HepG2 (cell line): ENCODE measurements around the gene CUEDC2. TPM values are rescaled to one million over a fixed set of nuclear protein-coding genes. Genes with fewer than 3 reads are reported as not detected.
A peak's percentile ranks its signal among the peaks of the same experiment; 100 is the strongest.

Source experiments
- BRCA1 ChIP-seq: sonication (generic); formaldehyde crosslinking; IDR thresholded peaks from 2 replicates; pipeline ENCODE4 v1.4.0; 2020; ENCODE audit warnings: missing genetic modification reagents
- FOSL1 ChIP-seq: sonication (generic); formaldehyde crosslinking; IDR thresholded peaks from 2 replicates; pipeline ENCODE4 v1.9.0; 2021; ENCODE audit warnings: missing genetic modification reagents, borderline replicate concordance
- FOXK2 ChIP-seq: fragments of 450-650 bp; IDR thresholded peaks from 2 replicates; pipeline ENCODE4 v1.6.1; 2016
- MEIS2 ChIP-seq: sonication (generic); formaldehyde crosslinking; IDR thresholded peaks from 2 replicates; pipeline ENCODE4 v1.9.0; 2021; ENCODE audit warnings: mild to moderate bottlenecking, missing genetic modification reagents
- PRPF4 ChIP-seq: fragments of 200-400 bp; formaldehyde crosslinking; IDR thresholded peaks from 2 replicates; pipeline ENCODE4 v1.6.1; 2016; ENCODE audit warnings: low read length, low read depth; ENCODE audit not compliant: poor library complexity, severe bottlenecking
- TCF7L2 ChIP-seq: IDR thresholded peaks from 2 replicates; pipeline ENCODE4 v1.6.1; 2011; ENCODE audit warnings: mild to moderate bottlenecking, low read depth, low read length, moderate library complexity
- THYN1 ChIP-seq: sonication (generic); formaldehyde crosslinking; IDR thresholded peaks from 2 replicates; pipeline ENCODE4 v1.8.1; 2023; ENCODE audit warnings: low read depth, mild to moderate bottlenecking, moderate library complexity, missing genetic modification reagents, borderline replicate concordance
- TMF1 ChIP-seq: sonication (generic); formaldehyde crosslinking; IDR thresholded peaks from 2 replicates; pipeline ENCODE4 v1.8.1; 2022; ENCODE audit warnings: low read depth, missing genetic modification reagents
- ZNF761 ChIP-seq: sonication (generic); formaldehyde crosslinking; conservative IDR thresholded peaks from 2 replicates; pipeline ENCODE4 v1.4.0; 2020; ENCODE audit warnings: mild to moderate bottlenecking, missing genetic modification reagents
- polyA plus RNA-seq, 8 experiments: library from polyadenylated mRNA; depleted of rRNA in 3 of 8; stranded (reverse) in 7 of 8; unstranded in 1 of 8; fragments of >200 nt; fragmentation: Illumina TruSeq in 4 of 8; extraction: Trizol in 4 of 8; gene quantifications; 2 replicates each; pipeline versions ENCODE4 v1.2.1 to v1.2.3, GENCODE V29; 2011 to 2016; ENCODE audit warnings: low read depth in 4 of 8, missing spikeins in 1 of 8, mixed read lengths in 1 of 8; ENCODE audit not compliant: insufficient read depth in 1 of 8
- total RNA-seq, 5 experiments: library from RNA; depleted of rRNA; stranded (reverse); fragments of >200 nt; fragmentation: Illumina TruSeq; extraction: Trizol; gene quantifications; 2 replicates each; pipeline ENCODE4 v1.2.3, GENCODE V29; 2016; ENCODE audit warnings: low read depth in 1 of 5
- TF ChIP-seq, protein P1 (sequence below): sonication (generic); formaldehyde crosslinking; IDR thresholded peaks from 2 replicates; pipeline ENCODE4 v1.4.0; 2020; ENCODE audit warnings: missing genetic modification reagents
- TF ChIP-seq, protein P2 (sequence below): sonication (generic); formaldehyde crosslinking; IDR thresholded peaks from 2 replicates; pipeline ENCODE4 v1.4.0; 2020; ENCODE audit warnings: low read depth, missing genetic modification reagents
- TF ChIP-seq, protein P3 (sequence below): sonication (generic); formaldehyde crosslinking; conservative IDR thresholded peaks from 2 replicates; pipeline ENCODE4 v1.4.0; 2020; ENCODE audit warnings: missing genetic modification reagents
- TF ChIP-seq, protein P4 (sequence below): sonication (generic); formaldehyde crosslinking; IDR thresholded peaks from 2 replicates; pipeline ENCODE4 v1.4.0; 2020; ENCODE audit warnings: mild to moderate bottlenecking, missing genetic modification reagents
- TF ChIP-seq, protein P5 (sequence below): sonication (generic); formaldehyde crosslinking; IDR thresholded peaks from 2 replicates; pipeline ENCODE4 v1.5.0; 2020; ENCODE audit warnings: mild to moderate bottlenecking, missing genetic modification reagents

Gene CUEDC2
- total and polyA plus RNA-seq, 2 of the 13 experiments (the other 11 are each of a cell fraction or from before 2014, with no cell fraction given): 13.1 to 18.4 TPM

DNA sequence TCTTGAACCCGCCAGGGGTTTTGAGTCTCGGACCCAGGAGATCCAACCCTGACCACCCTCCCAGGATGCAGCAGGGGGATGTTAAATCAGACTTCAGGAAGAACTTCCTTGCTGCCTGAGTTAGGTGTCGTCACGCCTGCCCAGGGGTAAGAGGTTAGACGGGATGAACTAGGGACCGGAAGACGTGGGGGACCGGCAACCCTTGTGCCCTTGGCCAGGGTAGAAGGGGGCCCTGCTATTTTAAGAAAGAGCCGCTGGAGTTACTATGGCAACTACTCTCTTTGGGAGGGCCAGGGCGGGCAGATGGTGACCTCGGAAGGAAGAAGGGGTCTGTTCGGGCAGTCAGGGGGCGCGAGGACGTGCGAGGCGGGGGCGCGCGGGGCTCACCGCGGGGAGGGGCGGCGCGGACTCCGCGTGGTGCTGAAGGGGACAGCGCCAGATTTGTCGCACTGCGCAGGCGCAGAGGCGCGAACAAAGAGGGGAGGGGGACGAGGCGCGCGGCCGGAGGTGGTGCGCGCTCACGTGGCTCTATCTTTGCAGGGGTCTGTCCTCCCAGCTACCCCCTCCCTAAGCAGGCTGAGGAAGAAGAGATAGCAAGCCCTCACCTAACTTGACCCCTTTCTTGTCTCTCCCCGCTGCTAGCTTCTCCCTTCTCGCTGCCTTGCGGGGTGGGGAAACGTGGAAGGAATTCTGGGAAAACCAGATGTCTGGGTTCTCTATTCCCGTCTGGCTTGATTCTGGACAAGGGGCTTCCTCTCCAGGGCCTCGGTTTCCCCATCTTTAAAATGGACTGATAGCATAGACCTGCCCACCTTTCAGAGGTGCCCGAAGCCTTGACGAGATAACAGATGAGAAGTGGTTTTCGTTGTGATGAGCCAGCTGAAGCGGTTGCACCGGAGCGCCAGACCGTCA lies 12.8 kb downstream of the CUEDC2 start (continued):
- TF ChIP-seq THYN1 (CRISPR knock-in tag): 0 out of 2 replicates have a peak, but pooled peaks have one; percentile 62
- TF ChIP-seq, protein P1, sequence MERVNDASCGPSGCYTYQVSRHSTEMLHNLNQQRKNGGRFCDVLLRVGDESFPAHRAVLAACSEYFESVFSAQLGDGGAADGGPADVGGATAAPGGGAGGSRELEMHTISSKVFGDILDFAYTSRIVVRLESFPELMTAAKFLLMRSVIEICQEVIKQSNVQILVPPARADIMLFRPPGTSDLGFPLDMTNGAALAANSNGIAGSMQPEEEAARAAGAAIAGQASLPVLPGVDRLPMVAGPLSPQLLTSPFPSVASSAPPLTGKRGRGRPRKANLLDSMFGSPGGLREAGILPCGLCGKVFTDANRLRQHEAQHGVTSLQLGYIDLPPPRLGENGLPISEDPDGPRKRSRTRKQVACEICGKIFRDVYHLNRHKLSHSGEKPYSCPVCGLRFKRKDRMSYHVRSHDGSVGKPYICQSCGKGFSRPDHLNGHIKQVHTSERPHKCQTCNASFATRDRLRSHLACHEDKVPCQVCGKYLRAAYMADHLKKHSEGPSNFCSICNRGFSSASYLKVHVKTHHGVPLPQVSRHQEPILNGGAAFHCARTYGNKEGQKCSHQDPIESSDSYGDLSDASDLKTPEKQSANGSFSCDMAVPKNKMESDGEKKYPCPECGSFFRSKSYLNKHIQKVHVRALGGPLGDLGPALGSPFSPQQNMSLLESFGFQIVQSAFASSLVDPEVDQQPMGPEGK (CRISPR knock-in tag): peak; percentile 63; the same call in 1 of the 2 replicates
- no peak for TF ChIP-seq PRPF4
- TF ChIP-seq, protein P2, sequence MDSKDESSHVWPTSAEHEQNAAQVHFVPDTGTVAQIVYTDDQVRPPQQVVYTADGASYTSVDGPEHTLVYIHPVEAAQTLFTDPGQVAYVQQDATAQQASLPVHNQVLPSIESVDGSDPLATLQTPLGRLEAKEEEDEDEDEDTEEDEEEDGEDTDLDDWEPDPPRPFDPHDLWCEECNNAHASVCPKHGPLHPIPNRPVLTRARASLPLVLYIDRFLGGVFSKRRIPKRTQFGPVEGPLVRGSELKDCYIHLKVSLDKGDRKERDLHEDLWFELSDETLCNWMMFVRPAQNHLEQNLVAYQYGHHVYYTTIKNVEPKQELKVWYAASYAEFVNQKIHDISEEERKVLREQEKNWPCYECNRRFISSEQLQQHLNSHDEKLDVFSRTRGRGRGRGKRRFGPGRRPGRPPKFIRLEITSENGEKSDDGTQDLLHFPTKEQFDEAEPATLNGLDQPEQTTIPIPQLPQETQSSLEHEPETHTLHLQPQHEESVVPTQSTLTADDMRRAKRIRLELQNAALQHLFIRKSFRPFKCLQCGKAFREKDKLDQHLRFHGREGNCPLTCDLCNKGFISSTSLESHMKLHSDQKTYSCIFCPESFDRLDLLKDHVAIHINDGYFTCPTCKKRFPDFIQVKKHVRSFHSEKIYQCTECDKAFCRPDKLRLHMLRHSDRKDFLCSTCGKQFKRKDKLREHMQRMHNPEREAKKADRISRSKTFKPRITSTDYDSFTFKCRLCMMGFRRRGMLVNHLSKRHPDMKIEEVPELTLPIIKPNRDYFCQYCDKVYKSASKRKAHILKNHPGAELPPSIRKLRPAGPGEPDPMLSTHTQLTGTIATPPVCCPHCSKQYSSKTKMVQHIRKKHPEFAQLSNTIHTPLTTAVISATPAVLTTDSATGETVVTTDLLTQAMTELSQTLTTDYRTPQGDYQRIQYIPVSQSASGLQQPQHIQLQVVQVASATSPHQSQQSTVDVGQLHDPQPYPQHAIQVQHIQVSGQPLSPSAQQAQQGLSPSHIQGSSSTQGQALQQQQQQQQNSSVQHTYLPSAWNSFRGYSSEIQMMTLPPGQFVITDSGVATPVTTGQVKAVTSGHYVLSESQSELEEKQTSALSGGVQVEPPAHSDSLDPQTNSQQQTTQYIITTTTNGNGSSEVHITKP (CRISPR knock-in tag): no peak
- 0 out of 2 replicates have a peak, but pooled peaks have one; percentile 46 for TF ChIP-seq ZNF761
- no peak for TF ChIP-seq FOSL1
- peak; percentile 68; the same call in 1 of the 2 replicates for TF ChIP-seq BRCA1
- TF ChIP-seq, protein P3, sequence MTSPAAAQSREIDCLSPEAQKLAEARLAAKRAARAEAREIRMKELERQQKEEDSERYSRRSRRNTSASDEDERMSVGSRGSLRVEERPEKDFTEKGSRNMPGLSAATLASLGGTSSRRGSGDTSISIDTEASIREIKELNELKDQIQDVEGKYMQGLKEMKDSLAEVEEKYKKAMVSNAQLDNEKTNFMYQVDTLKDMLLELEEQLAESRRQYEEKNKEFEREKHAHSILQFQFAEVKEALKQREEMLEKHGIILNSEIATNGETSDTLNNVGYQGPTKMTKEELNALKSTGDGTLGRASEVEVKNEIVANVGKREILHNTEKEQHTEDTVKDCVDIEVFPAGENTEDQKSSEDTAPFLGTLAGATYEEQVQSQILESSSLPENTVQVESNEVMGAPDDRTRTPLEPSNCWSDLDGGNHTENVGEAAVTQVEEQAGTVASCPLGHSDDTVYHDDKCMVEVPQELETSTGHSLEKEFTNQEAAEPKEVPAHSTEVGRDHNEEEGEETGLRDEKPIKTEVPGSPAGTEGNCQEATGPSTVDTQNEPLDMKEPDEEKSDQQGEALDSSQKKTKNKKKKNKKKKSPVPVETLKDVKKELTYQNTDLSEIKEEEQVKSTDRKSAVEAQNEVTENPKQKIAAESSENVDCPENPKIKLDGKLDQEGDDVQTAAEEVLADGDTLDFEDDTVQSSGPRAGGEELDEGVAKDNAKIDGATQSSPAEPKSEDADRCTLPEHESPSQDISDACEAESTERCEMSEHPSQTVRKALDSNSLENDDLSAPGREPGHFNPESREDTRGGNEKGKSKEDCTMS (CRISPR knock-in tag): no peak
- no peak for TF ChIP-seq FOXK2
- TF ChIP-seq, protein P4, sequence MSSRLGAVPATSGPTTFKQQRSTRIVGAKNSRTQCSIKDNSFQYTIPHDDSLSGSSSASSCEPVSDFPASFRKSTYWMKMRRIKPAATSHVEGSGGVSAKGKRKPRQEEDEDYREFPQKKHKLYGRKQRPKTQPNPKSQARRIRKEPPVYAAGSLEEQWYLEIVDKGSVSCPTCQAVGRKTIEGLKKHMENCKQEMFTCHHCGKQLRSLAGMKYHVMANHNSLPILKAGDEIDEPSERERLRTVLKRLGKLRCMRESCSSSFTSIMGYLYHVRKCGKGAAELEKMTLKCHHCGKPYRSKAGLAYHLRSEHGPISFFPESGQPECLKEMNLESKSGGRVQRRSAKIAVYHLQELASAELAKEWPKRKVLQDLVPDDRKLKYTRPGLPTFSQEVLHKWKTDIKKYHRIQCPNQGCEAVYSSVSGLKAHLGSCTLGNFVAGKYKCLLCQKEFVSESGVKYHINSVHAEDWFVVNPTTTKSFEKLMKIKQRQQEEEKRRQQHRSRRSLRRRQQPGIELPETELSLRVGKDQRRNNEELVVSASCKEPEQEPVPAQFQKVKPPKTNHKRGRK: no peak
- TF ChIP-seq TMF1: no peak; the same call in 1 of the 2 replicates
- TF ChIP-seq, protein P5, sequence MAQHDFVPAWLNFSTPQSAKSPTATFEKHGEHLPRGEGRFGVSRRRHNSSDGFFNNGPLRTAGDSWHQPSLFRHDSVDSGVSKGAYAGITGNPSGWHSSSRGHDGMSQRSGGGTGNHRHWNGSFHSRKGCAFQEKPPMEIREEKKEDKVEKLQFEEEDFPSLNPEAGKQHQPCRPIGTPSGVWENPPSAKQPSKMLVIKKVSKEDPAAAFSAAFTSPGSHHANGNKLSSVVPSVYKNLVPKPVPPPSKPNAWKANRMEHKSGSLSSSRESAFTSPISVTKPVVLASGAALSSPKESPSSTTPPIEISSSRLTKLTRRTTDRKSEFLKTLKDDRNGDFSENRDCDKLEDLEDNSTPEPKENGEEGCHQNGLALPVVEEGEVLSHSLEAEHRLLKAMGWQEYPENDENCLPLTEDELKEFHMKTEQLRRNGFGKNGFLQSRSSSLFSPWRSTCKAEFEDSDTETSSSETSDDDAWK (CRISPR knock-in tag): no peak
- no peak for TF ChIP-seq TCF7L2
- peak; percentile 47; the same call in 1 of the 2 replicates for TF ChIP-seq MEIS2 (CRISPR knock-in tag)
